CD4-positive, alpha-beta memory T cell (primary cell): ENCODE measurements around the gene IL3. TPM values are rescaled to one million over a fixed set of nuclear protein-coding genes. Genes with fewer than 3 reads are reported as not detected.

Experiments used
- CTCF ChIA-PET: fragments of 350-600 bp; sonication (Branson Sonifier 250); formaldehyde crosslinking; loops from one replicate; lab custom pipeline; 2021; ENCODE audit warnings: inconsistent platforms; ENCODE audit not compliant: partially characterized antibody; lab: Charles Lee
- POLR2A ChIA-PET: fragments of 350-600 bp; sonication (Branson Sonifier 250); formaldehyde crosslinking; loops from one replicate; lab custom pipeline; 2021; ENCODE audit not compliant: partially characterized antibody; lab: Charles Lee
- DNase-seq, 5 donors: peaks; one replicate each; pipeline versions ENCODE4 v3.0.0 to v3.0.0-alpha.2; 2020 to 2022; ENCODE audit warnings: mixed read lengths in 1 of 5
- H3K27ac ChIP-seq: one replicate; pipeline ENCODE4 v1.7.0; 2013; ENCODE audit warnings: low read depth, low read length
- H3K27me3 ChIP-seq: 2 replicates; pipeline ENCODE4 v1.7.0; 2013; ENCODE audit warnings: mild to moderate bottlenecking, low read length, moderate library complexity; ENCODE audit not compliant: insufficient read depth
- H3K36me3 ChIP-seq: 2 replicates; pipeline ENCODE4 v1.7.0; 2013; ENCODE audit warnings: mild to moderate bottlenecking, low read length, moderate library complexity; ENCODE audit not compliant: insufficient read depth
- H3K4me1 ChIP-seq: 2 replicates; pipeline ENCODE4 v1.7.0; 2013; ENCODE audit warnings: mild to moderate bottlenecking, low read length, moderate library complexity; ENCODE audit not compliant: insufficient read depth
- H3K4me3 ChIP-seq, 2 donors: one replicate each; pipeline ENCODE4 v1.7.0; 2013; ENCODE audit warnings: low read length in 2 of 2, mild to moderate bottlenecking in 1 of 2
- H3K9me3 ChIP-seq, 2 donors: one replicate each; pipeline ENCODE4 v1.7.0; 2013; ENCODE audit warnings: low read length in 2 of 2, control low read depth in 1 of 2; ENCODE audit not compliant: control insufficient read depth in 1 of 2
- H3K27ac Mint-ChIP-seq, 7 donors: one replicate each; pipeline ENCODE4 v1.8.0; 2020 to 2021; ENCODE audit warnings: mixed read lengths in 7 of 7, mild to moderate bottlenecking in 6 of 7, inconsistent platforms in 3 of 7, moderate library complexity in 3 of 7
- H3K27me3 Mint-ChIP-seq, 2 donors: one replicate each; pipeline ENCODE4 v1.8.0; 2020 to 2021; ENCODE audit warnings: mixed read lengths in 2 of 2
- H3K36me3 Mint-ChIP-seq, 2 donors: one replicate each; pipeline ENCODE4 v1.8.0; 2020 to 2021; ENCODE audit warnings: mixed read lengths in 2 of 2, inconsistent platforms in 1 of 2, mild to moderate bottlenecking in 1 of 2
- H3K4me1 Mint-ChIP-seq, 4 donors: one replicate each; pipeline ENCODE4 v1.8.0; 2020 to 2021; ENCODE audit warnings: mixed read lengths in 4 of 4, mild to moderate bottlenecking in 1 of 4
- H3K4me3 Mint-ChIP-seq, 8 donors: one replicate each; pipeline ENCODE4 v1.8.0; 2020 to 2021; ENCODE audit warnings: mixed read lengths in 8 of 8, mild to moderate bottlenecking in 7 of 8, moderate library complexity in 6 of 8, inconsistent platforms in 3 of 8
- H3K9me3 Mint-ChIP-seq, 8 donors: one replicate each; pipeline ENCODE4 v1.8.0; 2020 to 2021; ENCODE audit warnings: mixed read lengths in 8 of 8, mild to moderate bottlenecking in 5 of 8, inconsistent platforms in 3 of 8, moderate library complexity in 1 of 8
- intact Hi-C: fragments of 100-400 bp; cut with micrococcal nuclease; formaldehyde crosslinking; loops from one replicate; pipeline ENCODE4 v1.15.1; 2023
- polyA plus RNA-seq, 2 donors: library from polyadenylated mRNA; unstranded; fragments of 300-500 nt; fragmentation: Illumina TruSeq; gene quantifications; one replicate each; pipeline ENCODE4 v1.2.3, GENCODE V29; 2021
- total RNA-seq, 2 experiments: library from RNA; stranded (reverse); gene quantifications; one replicate each; pipeline ENCODE4 v1.2.3, GENCODE V29; 2021

IL3 gene, protein sequence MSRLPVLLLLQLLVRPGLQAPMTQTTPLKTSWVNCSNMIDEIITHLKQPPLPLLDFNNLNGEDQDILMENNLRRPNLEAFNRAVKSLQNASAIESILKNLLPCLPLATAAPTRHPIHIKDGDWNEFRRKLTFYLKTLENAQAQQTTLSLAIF
- total RNA-seq (not detected), polyA plus RNA-seq (not detected)

DNA sequence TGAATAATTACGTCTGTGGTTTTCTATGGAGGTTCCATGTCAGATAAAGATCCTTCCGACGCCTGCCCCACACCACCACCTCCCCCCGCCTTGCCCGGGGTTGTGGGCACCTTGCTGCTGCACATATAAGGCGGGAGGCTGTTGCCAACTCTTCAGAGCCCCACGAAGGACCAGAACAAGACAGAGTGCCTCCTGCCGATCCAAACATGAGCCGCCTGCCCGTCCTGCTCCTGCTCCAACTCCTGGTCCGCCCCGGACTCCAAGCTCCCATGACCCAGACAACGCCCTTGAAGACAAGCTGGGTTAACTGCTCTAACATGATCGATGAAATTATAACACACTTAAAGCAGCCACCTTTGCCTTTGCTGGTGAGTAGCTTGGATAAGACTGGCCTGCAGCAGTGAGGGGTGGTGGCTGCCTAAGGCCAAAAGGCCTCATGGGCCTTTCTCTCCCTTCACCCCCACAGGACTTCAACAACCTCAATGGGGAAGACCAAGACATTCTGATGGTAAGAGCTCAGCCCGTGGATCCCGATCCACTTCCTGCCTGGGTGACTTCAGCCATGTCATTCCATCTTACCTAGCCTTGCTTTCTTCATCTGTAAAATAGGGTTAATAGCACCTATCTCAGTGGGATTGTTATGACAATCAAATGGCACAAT is at the start of gene IL3:
IL3 (plus strand) TSS at position 155 of the 661 bp plus-strand sequence; CDS start at position 207, 52 bp downstream.
- peaks cover 0 to 2% (median 0%) of the 10 kb centered on the region in 8 donors for H3K9me3 Mint-ChIP-seq

DNA sequence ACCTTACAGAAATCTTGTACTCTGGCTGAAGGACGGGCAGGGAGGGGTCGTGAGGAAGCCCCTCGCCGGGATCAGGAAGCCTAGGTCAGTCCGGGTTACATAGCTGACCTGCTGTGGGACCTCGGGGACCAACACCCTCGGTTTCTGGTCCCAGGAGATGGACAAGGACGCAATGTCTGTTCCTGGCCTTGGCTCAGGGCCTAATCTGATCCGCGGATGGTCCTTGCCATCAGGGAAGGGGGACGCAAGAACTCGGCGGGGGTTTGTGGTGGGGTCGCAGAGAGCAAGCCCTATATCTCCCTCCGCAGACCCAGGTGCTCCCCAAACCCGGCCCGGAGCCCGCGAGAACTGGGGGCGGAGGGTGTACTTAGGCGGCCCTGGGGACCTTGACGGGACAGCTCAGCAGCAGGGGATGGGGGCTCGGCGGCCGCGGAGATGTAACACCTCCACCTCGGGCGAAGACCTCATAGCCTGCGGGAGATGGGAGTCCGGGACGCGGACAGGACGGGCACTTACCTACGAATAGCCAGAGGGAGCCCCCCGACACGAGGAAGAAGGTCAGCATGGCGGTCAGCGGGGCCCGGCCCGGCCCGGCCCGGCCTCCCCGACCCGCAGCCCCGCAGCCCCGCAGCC is 49.4 kb upstream of the IL3 start:
- H3K4me1 Mint-ChIP-seq, result peaks cover 18 to 47% (median 32%) of the 10 kb centered on the region in 4 donors
- Histone ChIP-seq H3K27ac (no peak overlapping the region), H3K9me3 (no peaks in the 10 kb centered on the region), H3K4me1 (peaks cover 26% of the 10 kb centered on the region), H3K4me3 (peak overlapping the region in 1 of 2 donors; percentile 62), H3K36me3 (no peaks in the 10 kb centered on the region), H3K27me3 (no peaks in the 10 kb centered on the region)
- peaks cover 0 to 2% (median 0%) of the 10 kb centered on the region in 8 donors for H3K9me3 Mint-ChIP-seq
- H3K4me3 Mint-ChIP-seq, result peak overlapping the region; percentile 70 to 92 (median 84)
- POLR2A ChIA-PET, result interaction anchor here (0.6 to 3.6 kb wide), 3 partner anchors 11 to 978 kb away, joined by 3 to 16 read pairs (median 4); no protein-coding TSS in a partner anchor
- CTCF ChIA-PET, result interaction anchor here (1.2 to 9.8 kb wide), 4 partner anchors 46 to 420 kb away, joined by 3 to 394 read pairs (median 38); partner anchors contain the start of gene IL3
- H3K27me3 Mint-ChIP-seq, result peaks cover 0 to 4% of the 10 kb centered on the region in 2 donors
- peak overlapping the region; percentile 10 to 92 (median 81) for H3K27ac Mint-ChIP-seq
- intact Hi-C loops, result loop anchor here (2.0 kb wide), 1 partner anchor 52 kb away; no protein-coding TSS in a partner anchor
- no peak for DNase-seq
- H3K36me3 Mint-ChIP-seq, result peaks cover 0 to 1% of the 10 kb centered on the region in 2 donors

More for the DNA sequence above, at the start of gene IL3:
- Histone ChIP-seq H3K9me3 (no peaks in the 10 kb centered on the region), H3K36me3 (no peaks in the 10 kb centered on the region), H3K4me1 (peaks cover 63% of the 10 kb centered on the region), H3K27ac (no peak within 1 kb of the TSS), H3K4me3 (no peak within 1 kb of the TSS), H3K27me3 (no peaks in the 10 kb centered on the region)
- ChIA-PET CTCF (interaction anchor here (0.9 to 8.0 kb wide), 16 partner anchors 10 to 471 kb away, joined by 3 to 97 read pairs (median 6); partner anchors contain the start of genes ACSL6, CSF2 and SLC22A5), POLR2A (no interaction called here)
- Mint-ChIP-seq H3K4me1 (peaks cover 33 to 80% (median 60%) of the 10 kb centered on the region in 4 donors), H3K36me3 (peaks cover 0 to 3% of the 10 kb centered on the region in 2 donors), H3K4me3 (peak within 1 kb of the TSS in 1 of 8 donors; percentile 18), H3K27ac (peak within 1 kb of the TSS in 6 of 7 donors; percentile 17 to 99 (median 82)), H3K27me3 (no peaks in the 10 kb centered on the region)
- DNase-seq, result no peak
- intact Hi-C loops, result loop anchor here (10.0 kb wide), 1 partner anchor 324 kb away; no protein-coding TSS in a partner anchor

DNA sequence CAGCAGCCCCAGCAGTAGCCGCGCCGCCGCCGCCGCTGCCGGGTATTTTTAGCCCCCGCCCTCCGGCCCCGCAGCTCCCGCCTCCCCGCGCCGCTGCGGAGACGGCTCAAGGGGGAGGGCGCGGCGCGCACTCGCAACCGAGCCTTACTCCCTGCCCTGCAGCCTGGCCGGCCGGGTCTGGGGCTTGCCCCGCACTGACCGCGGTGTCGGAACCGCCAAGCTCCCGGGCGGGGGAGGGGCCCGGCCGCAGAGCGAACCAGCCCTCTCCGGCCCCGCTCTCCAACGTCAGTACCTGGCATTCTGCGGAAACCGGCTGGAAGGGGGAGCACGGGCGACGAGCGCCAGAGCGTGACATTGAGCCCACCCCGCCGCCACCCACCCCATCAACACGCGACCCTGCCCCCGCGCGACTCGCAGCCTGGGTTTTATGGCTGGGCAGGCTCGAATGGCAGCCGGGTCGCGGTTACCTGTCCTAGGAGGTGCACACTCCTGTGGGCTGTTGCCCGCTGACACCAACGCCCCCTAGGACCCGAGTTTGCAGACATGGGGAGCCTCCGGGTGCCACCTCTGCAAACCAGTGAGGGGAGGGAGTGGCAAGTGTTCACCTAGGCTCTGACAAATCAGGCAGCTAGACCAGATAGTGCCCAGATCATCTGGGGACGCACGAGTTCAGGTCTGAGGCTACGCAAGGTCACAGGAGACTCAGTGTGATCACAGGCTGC is 48.7 kb upstream of the IL3 start, which contains the start of gene ACSL6:
ACSL6 (minus strand) TSS at position 37 of the 722 bp plus-strand sequence. CDS start 105 bp downstream, outside the sequence.
- no peaks in the 10 kb centered on the region for H3K9me3 ChIP-seq
- H3K4me1 ChIP-seq, result peaks cover 32% of the 10 kb centered on the region
- H3K27ac ChIP-seq, result peak within 1 kb of the TSS; percentile 12
- intact Hi-C loops, result loop anchor here (2.0 kb wide), 1 partner anchor 51 kb away; no protein-coding TSS in a partner anchor
- Mint-ChIP-seq H3K27me3 (peaks cover 0 to 4% of the 10 kb centered on the region in 2 donors), H3K27ac (peak within 1 kb of the TSS; percentile 65 to 92 (median 81)), H3K4me1 (peaks cover 21 to 54% (median 38%) of the 10 kb centered on the region in 4 donors), H3K4me3 (peak within 1 kb of the TSS; percentile 78 to 92 (median 84)), H3K9me3 (peaks cover 0 to 2% (median 0%) of the 10 kb centered on the region in 8 donors), H3K36me3 (peaks cover 0 to 1% of the 10 kb centered on the region in 2 donors)
- peak within 1 kb of the TSS in 1 of 2 donors; percentile 62 for H3K4me3 ChIP-seq
- ChIA-PET POLR2A (interaction anchor here (0.6 to 3.6 kb wide), 3 partner anchors 12 to 978 kb away, joined by 3 to 16 read pairs (median 4); no protein-coding TSS in a partner anchor), CTCF (interaction anchor here (1.5 to 9.8 kb wide), 3 partner anchors 46 to 420 kb away, joined by 3 to 394 read pairs (median 71); partner anchors contain the start of gene IL3)
- H3K27me3 ChIP-seq, result no peaks in the 10 kb centered on the region
- DNase-seq, result peak; percentile 50 to 61 (median 51)
- no peaks in the 10 kb centered on the region for H3K36me3 ChIP-seq

DNA sequence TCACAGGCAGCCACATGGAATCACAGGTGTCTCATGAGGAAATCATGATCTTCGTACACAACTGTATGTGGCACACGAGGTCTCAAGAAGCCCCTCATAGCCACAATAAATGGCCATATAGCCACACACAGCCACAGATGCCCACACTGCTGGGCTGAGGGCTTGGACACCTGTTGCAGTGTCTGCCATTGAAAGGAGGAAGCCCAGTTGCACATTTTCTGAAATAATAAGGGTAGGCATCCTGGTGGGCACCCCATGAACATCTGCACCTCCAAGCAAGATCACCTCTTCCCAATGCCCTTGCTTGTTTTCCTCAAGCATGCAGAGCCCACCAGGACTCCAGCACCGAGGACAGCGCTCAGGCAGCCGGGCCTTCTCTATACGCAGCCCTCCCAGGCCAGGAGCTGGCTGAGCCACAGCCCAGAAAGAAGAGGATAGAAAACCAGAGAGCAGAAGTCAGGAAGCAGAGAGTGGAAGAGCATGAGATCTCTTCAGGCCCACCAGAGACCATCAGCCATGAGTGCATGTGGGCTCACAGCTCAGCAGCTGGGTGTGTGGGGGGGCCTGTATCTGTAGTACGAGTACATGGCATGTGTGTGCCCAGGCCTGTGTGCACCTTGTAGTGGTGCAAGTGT is 48.0 kb upstream of the IL3 start:
- POLR2A ChIA-PET, result interaction anchor here (0.7 to 3.6 kb wide), 2 partner anchors 12 to 196 kb away, joined by 3 to 16 read pairs; no protein-coding TSS in a partner anchor
- Mint-ChIP-seq H3K27ac (peak overlapping the region; percentile 35 to 78 (median 70)), H3K9me3 (peaks cover 0 to 2% (median 0%) of the 10 kb centered on the region in 8 donors), H3K4me1 (peaks cover 27 to 55% (median 42%) of the 10 kb centered on the region in 4 donors), H3K4me3 (peak overlapping the region; percentile 69 to 81 (median 77)), H3K36me3 (peaks cover 0 to 1% of the 10 kb centered on the region in 2 donors), H3K27me3 (peaks cover 0 to 4% of the 10 kb centered on the region in 2 donors)
- no peaks in the 10 kb centered on the region for H3K27me3 ChIP-seq
- CTCF ChIA-PET, result interaction anchor here (9.7 to 9.8 kb wide), 2 partner anchors 50 to 421 kb away, joined by 71 to 394 read pairs; partner anchors contain the start of gene IL3
- H3K9me3 ChIP-seq, result no peaks in the 10 kb centered on the region
- H3K27ac ChIP-seq, result no peak overlapping the region
- intact Hi-C loops, result no loop called here
- peak overlapping the region in 1 of 2 donors; percentile 62 for H3K4me3 ChIP-seq
- DNase-seq, result no peak
- H3K4me1 ChIP-seq, result peaks cover 38% of the 10 kb centered on the region
- no peaks in the 10 kb centered on the region for H3K36me3 ChIP-seq

DNA sequence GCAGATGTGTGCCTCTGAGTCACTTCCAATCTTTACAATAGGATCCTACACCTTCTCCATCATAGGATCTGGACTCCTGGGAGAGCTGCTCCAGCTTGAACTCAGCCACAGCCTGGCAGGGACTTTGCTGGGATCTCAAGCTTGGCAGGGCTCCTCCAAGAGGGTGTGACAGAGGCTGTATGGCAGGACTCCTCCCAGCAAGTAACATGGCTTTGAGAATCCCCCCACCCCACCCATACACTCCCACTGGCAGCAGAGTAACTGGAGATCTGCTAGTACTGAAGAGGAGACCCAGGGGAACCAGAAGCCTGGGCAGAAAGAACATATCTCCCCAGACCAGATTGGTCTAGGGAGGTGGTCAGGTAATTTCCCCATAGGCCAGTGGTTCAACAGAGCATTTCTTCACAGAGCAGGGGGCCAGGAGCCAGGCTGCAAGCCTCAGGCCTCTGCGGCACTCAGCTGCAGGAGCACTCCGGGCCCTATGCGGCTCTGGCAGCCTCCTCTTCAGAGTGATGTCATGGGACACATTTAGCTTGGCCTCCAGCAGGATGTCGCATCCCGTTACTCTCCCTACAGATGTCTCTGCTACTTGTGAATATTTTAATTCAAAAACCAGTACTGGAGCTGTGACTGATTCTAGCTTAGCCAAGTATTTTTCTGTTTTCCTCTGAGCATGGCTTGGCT is 47.3 kb upstream of the IL3 start:
- peak overlapping the region in 4 of 7 donors; percentile 5 to 46 (median 16) for H3K27ac Mint-ChIP-seq
- Histone ChIP-seq H3K9me3 (no peaks in the 10 kb centered on the region), H3K27ac (no peak overlapping the region), H3K4me3 (no peak overlapping the region), H3K27me3 (no peaks in the 10 kb centered on the region), H3K36me3 (no peaks in the 10 kb centered on the region), H3K4me1 (peaks cover 38% of the 10 kb centered on the region)
- ChIA-PET CTCF (interaction anchor here (9.7 to 9.8 kb wide), 2 partner anchors 50 to 422 kb away, joined by 71 to 394 read pairs; partner anchors contain the start of gene IL3), POLR2A (interaction anchor here (0.7 to 1.0 kb wide), 2 partner anchors 12 to 196 kb away, joined by 3 to 4 read pairs; no protein-coding TSS in a partner anchor)
- H3K4me3 Mint-ChIP-seq, result peak overlapping the region in 3 of 8 donors; percentile 36 to 62 (median 45)
- DNase-seq, result no peak
- H3K4me1 Mint-ChIP-seq, result peaks cover 27 to 55% (median 41%) of the 10 kb centered on the region in 4 donors
- H3K36me3 Mint-ChIP-seq, result peaks cover 0 to 1% of the 10 kb centered on the region in 2 donors
- peaks cover 0 to 4% of the 10 kb centered on the region in 2 donors for H3K27me3 Mint-ChIP-seq
- intact Hi-C loops, result no loop called here
- H3K9me3 Mint-ChIP-seq, result peaks cover 0 to 2% (median 0%) of the 10 kb centered on the region in 8 donors
